Measurements from ENCODE around the gene ALDOA.

The ALDOA gene

GRCh38 chr16:30069611-30070462, 4.3 kb downstream of the ALDOA start:
- no peak for DNase-seq (ENCODE audit: low spot score)

GRCh38 chr16:30070490-30070889, 4.9 kb downstream of the ALDOA start:
- DNase-seq (ENCODE audit: low spot score) = no peak

DNA sequence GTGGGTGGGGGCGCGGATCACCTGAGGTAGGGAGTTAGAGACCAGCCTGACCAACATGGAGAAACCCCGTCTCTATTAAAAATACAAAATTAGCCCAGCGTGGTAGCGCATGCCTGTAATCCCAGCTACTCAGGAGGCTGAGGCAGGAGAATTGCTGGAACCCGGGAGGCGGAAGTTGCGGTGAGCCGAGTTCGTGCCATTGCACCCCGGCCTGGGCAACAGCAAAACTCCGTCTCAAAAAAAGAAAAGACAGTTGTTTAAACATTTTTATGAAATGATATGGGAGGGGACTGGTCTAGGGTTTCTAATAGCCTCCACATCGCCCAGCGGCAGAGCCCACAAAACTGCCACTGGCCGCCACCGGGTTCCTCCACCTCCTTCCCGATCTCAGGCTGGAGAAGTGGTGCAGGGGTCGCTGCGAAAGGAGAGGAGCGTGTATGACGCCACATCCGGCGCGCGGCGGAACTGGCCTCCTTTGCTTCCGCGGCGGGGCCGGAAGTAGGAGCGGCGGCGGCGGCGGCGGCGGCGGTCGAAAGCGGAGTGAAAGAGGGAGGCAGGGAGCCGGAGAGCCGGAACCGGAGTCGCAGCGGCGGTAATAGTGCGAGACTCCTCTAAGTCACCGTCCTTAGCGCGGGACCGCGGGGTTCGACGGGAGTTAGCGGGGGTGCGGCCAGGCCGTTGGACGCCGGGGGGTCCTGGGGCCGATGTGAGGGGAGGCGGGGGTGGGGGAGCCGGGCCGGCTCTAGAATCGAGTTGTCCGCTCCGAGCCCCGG, 10.1 kb downstream of the ALDOA start, which contains the start of gene PPP4C:
Gene PPP4C (plus strand): TSS at position 492 of the 773 bp plus-strand sequence. CDS start 384 bp downstream, outside the sequence.
- DNase-seq (ENCODE audit: low spot score) = peak; percentile 94

DNA sequence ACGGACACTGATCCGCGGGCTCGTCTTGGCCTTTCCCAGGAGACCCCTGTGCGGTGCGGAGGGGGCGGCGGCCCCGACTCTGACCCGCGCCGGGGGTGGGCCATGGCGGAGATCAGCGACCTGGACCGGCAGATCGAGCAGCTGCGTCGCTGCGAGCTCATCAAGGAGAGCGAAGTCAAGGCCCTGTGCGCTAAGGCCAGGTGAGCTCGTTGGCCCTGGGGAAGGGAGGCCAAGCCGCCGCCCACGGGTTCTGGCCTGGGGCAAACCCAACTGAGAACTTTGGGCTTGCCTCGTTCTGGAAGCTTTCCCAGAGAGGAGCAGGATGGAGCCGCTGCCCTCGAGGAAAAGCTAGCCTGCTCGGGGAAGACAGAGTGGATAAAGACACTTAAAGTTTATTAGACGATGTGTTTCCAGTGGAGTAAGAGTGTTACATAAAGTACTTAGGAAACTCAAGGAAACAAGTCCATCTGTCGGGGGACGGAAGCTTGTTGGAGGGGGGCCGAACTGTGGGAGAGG, 10.8 kb downstream of the ALDOA start:
- DNase-seq (ENCODE audit: low spot score) = peak; percentile 58

- DNase-seq (ENCODE audit: low spot score) = no peak
Observed at GRCh38 chr16:30077656-30078055, 12.1 kb downstream of the ALDOA start.

- no peak for DNase-seq (ENCODE audit: low spot score)
Observed at GRCh38 chr16:30078744-30079143, 13.2 kb downstream of the ALDOA start.

DNA sequence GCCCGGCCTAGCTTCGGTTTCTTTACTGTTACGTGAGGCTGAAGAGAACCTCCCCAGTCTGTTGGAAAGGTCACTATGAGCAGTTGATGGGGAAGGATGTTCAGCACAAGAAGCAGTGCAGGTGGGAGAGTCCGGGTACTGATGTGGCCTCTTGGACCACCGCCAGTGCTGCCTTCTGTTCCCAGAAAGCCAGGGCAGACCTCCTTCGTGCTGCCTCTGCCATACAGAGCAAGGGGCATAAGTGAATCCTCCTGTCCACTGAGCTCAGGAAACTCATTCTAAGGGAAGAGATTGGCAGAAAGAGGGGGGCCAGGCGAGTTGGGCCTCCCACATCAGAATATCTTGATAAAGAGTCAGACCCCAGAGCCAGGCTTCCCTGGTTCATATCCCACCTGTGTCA, 13.9 kb downstream of the ALDOA start:
- DNase-seq (ENCODE audit: low spot score) = no peak

DNA sequence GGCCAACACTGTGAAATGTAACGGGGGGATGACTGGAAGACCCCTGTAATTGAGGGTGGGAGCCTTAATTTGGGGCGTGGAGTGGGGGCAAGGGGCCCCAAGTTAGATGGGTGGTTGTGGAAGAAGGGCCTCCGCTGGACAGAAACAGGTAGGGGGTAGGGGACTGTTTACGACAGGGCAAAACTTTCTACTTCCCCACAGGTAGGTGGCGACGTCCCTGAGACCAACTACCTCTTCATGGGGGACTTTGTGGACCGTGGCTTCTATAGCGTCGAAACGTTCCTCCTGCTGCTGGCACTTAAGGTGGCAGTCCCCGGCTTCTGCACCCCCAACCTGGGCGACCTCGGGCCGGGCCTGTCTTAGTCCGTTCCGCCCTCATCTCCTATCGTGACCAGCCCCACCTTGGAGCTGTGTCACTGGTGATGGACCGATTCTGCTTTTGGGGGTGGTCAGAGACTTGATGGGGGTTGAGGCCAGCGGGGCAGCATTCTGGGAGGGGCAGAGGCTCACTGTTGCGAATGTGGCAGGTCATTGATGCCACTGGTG, 17.1 kb downstream of the ALDOA start:
- DNase-seq (ENCODE audit: low spot score) = no peak

- no peak for DNase-seq (ENCODE audit: low spot score)
Observed at GRCh38 chr16:30083216-30084055, 17.9 kb downstream of the ALDOA start.

- DNase-seq (ENCODE audit: low spot score) = no peak
Observed at GRCh38 chr16:30084096-30084815, 18.7 kb downstream of the ALDOA start.

- peak; percentile 54 for DNase-seq (ENCODE audit: low spot score)
Observed at GRCh38 chr16:30084816-30085159, 19.2 kb downstream of the ALDOA start.

DNA sequence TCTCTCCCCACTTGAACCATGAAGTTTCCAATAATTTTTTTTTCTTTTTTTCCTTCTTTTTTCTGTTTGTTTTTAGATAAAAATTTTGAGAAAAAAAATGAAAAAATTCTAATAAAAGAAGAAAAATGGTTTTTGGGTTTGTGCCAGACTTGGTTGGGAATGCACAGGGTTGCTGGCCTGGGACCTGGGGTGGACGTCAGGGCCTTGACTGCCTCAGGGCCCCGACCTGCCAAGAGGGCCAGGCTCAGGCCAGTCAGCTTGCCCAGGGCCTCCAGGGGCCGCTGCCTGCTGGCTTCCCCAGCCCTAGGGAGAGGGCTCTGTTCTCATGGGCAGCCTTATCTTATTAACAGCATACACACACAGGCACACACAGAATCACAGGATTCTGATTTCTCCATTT, 19.7 kb downstream of the ALDOA start:
- no peak for DNase-seq (ENCODE audit: low spot score)

GRCh38 chr16:30085820-30086219, 20.3 kb downstream of the ALDOA start:
- DNase-seq (ENCODE audit: low spot score) = no peak

- no peak for DNase-seq (ENCODE audit: low spot score)
Observed at GRCh38 chr16:30086291-30087140, 21.0 kb downstream of the ALDOA start.

DNA sequence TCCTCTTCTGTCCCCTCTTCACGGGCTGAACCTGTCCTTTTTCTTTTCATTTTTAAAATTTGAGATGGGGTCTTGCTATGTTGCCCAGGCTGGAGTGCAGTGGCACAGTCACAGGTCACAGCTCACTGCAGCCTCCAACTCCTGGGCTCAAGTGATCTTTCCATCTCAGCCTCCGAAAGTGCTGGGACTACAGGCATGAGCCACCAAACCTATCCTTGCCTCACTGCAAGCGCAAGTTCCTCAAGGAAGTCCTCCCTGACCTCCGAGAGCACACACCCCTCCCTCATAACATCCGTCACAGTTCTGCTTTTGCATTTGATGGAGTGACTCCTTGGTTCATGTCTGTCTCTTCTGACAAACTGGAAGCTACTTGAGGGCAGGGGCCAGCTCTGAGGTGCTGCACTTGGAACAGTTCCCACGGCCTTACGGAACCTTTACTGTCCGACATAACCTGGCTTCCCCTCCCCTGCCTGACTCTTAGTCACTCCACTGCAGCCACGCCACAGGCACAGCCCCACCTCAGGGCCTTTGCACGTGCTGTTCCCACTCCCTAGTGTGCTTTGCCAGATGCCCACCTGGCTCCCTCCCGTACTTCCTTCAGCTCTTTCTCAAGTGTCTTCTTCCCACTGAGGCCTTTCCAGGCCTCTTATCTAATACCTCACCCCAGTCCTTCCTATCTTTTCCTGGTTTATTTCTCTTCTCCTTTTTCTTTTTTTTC, 21.8 kb downstream of the ALDOA start:
- no peak for DNase-seq (ENCODE audit: low spot score)

- no peak for DNase-seq (ENCODE audit: low spot score)
Observed at GRCh38 chr16:30088237-30088831, 22.8 kb downstream of the ALDOA start.

GRCh38 chr16:30088832-30089624, 23.5 kb downstream of the ALDOA start:
- no peak for DNase-seq (ENCODE audit: low spot score)

GRCh38 chr16:30090610-30091331, 25.2 kb downstream of the ALDOA start:
- DNase-seq (ENCODE audit: low spot score) = no peak
